NCI-H1694 (cell line): ENCODE measurements around the gene UTP11.
"Not testable (repeated sequence)": the region's sequence is repeated elsewhere in the genome, so short reads cannot be mapped to it uniquely, and the experiment has no call there.

Experiments used
- DNase-seq: peaks from one replicate; lab custom pipeline; 2025; lab: John Stamatoyannopoulos, UW

Gene UTP11, protein sequence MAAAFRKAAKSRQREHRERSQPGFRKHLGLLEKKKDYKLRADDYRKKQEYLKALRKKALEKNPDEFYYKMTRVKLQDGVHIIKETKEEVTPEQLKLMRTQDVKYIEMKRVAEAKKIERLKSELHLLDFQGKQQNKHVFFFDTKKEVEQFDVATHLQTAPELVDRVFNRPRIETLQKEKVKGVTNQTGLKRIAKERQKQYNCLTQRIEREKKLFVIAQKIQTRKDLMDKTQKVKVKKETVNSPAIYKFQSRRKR

DNA sequence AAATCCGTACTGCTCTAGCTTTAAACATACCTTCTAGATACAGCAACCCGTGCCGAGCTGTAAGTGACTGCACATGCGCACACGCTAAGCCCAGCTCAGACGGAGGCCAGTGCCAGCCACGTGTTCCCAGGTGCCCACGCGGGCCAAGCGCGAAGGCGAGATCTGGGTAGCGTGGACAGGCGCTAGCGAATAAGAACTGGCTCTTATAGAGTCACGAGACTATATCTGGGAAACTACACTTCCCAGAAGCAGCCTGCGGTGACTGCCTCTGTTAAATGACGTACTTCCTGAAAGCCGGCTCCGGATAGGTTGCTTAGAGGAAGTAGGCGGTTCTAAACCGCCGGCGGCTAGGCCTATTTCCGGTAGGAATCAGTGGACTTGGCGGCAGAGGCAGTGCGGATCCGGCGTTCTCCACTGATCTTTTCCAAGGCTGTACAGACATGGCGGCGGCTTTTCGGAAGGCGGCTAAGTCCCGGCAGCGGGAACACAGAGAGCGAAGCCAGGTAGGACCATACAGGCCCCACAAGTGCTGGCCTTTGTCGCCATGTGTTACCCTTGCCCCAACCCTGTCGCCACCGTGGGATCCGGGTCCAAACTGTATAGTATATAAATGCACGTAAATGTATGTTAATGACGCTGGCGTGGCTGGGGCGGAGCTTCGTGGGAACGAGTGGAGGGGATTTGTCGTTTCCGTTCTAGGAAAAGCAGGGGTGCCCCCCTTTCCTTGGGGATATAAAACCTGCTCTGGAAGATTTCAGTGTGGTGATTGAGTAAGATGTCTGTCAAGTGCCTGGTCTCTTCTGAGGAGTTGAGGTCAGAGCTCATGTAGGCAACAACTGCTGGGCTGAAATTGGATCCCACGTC, at the start of gene UTP11:
UTP11 (plus strand) TSS at position 372 of the 864 bp plus-strand sequence; CDS start at position 441, 69 bp downstream.
- peak; percentile 97 for DNase-seq

DNA sequence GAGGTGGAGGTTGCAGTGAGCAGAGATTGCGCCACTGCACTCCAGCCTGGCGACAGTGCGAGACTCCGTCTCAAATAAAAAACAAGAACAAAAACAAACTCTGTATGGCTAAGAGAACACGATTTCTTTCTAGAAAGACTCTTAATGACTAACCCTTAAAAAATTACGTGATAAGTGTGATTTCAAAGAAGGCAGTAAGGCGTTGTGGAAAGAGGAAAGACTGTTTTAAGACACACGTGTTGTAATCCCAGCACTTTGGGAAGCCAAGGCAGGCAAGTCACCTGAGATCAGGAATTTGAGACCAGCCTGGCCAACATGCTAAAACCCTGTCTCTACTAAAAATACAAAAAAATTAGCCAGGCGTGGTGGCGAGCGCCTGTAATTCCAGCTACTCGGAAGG, 48.4 kb upstream of the UTP11 start:
- DNase-seq: not testable (repeated sequence)

DNA sequence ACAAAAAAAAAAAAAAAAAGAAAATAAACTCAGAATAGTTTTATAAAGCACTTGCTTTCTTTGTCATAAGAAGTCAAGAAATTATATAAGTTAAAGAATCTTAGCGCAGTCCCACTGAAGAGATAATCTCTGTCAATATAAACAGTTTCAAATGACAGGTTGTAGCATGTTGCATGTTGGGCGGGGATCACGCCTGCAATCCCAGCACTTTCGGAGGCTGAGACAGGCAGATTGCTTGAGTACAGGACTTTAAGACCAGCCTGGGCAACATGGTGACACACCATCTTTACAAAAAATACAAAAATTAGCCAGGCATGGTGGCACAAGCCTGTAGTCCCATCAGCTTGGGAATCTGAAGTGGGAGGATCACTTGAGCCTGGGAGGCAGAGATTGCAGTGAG, 47.2 kb upstream of the UTP11 start:
- no peak for DNase-seq

DNA sequence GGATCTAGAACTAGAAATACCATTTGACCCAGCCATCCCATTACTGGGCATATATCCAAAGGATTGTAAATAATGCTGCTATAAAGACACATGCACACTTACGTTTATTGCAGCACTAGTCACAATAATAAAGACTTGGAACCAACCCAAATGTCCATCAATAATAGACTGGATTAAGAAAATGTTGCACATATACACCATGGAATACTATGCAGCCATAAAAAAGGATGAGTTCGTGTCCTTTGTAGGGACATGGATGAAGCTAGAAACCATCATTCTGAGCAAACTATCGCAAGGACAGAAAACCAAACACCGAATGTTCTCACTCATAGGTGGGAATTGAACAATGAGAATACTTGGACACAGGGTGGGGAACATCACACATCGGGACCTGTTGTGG, 38.9 kb upstream of the UTP11 start:
- DNase-seq: not testable (repeated sequence)

DNA sequence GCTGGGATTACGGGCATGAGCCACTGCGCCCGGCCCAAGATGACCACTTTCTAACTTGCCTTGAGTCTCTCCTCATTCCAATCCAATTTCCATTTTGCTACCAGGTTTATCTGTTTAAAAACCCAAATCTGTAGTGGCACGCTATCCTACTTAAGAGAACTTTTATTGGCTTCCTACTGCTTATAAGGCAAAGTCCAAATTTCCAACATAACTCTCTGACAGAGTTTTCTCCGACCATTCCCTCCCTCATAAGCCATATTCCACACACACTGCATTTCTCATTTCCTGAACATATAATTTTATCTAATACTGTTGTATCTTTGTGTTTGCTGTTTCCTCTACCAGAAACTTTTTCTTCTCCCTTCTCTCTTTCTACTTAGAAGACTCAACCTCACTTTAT, 38.0 kb upstream of the UTP11 start:
- no peak for DNase-seq

DNA sequence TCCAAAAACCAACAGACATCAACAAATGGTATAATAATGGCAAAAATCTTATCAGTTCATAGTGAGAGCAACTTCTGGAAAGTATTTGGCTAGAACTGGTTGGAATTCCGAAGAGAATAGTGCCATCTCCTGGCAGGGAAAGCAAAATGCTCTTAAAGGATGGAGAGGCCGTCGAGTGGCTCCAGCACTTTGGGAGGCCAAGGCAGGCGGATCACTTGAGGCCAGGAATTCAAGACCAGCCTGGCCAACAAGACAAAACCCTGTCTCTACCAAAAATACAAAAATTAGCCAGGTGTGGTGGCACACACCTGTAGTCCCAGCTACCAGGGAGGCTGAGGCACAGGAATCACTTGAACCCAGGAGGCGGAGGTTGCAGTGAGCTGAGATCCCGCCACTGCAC, 37.5 kb upstream of the UTP11 start:
- DNase-seq: peak; percentile 32

DNA sequence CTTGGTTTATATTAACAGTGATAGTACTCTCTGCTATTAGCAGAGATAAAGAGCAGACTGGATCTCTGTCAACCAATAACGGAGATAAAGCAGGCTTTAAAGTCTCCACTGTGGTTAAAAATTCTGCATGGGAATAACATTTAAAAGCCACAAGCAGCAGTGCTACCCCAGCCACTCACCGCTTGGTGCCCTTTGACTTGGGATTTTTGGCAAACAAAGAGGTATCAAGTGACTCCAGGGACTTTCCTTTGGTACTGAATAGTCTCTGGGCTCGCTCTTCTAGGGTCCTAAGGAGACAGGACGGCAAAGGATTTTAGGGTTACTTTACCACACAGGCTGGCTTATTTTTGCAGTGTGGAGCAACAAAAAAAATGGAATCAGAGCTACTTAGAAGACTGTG, 34.0 kb upstream of the UTP11 start:
- no peak for DNase-seq

DNA sequence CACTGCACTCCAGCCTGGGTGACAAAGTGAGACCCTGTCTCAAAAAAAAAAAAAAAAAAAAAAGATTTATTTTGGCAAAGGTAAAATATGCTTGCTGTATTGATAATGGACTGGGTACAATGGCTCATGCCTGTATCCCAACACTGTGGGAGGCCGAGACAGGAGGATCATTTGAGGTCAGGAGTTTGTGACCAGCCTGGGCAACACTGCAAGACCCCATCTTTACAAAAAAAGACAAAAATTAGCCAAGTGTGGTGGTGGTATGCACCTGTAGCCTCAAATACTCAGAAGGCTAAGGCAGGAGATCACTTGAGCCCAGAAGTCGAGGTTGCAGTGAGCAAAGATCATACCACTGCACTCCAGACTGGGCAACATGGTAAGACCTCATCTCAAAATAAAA, 29.0 kb upstream of the UTP11 start:
- no peak for DNase-seq

DNA sequence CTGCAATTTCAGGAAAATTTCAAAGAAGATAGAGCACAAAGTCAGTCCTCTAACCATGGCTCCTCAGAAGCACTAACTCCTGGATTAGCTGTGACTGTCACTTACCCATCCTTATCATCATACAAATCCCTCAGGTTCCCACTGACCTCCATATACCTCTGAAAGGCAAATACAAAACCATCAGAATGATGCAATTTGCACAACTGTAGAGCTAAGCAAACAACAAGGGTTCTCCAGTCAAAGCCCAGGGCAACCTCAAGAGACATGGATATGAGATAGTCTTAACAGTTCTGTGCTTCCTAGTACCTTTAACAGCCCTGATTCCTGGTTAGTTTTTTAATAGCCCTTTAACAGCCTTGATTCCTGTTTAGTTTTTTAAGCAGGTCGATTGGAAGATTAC, 24.9 kb upstream of the UTP11 start:
- DNase-seq: no peak

DNA sequence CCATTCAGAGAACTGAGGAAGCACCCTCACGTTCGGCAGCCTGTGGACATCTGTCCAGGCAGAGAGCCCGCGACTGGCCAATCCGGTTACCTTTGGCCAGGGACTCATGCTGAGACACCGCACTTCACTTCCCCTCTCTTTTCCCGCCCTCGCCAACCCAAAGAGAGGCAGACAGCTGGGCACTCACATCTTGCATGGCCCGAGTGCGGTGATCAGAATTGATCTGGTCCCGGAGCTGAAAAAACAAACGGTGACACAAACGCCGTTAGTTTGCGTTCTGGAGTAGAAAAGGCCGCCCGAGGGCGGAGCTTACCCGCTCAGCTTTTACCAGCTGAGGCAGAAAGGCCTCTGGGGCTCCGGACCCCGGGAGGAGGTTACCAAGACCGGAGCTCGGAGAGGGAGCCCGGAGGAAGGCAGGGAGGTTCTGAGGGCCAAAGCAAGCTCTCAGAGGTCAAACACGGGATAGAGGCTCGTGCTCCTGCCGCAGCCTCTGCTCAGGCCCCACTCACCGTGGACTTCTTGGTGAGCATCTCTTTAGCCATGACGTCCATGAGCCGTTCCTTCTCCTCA, 23.1 kb upstream of the UTP11 start:
- no peak for DNase-seq

DNA sequence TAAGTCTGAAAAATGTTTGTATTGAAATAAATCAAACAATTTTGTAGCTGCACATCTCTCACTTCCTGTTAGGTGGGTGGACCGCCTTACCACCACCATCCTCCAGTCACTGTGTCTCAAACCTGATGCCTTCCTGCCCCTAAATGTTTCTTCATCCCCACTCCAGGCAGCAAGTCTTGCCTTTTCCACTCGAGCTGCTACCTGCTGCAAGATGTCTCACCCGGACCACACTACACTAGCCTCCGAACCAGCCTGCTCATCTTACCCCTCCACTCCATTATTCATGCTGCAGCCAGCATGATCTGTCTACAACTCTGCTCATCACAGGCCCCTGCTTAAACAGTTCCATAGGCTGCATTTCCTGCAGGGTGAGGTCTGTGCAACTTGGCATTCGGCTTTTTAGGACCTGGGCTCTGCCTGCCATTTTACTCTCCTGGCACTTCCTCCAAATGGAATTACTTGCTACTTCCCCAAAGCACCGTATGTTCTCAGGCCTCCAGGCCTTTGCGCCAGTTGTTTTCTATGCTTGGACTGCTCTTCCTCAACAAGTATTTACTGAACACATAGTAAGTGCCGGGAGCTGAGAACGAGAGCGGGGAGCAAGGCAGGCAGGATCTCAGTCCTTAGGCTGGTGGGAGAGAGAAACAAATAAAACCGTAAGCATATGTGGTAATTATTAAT, 17.5 kb upstream of the UTP11 start:
- no peak for DNase-seq

DNA sequence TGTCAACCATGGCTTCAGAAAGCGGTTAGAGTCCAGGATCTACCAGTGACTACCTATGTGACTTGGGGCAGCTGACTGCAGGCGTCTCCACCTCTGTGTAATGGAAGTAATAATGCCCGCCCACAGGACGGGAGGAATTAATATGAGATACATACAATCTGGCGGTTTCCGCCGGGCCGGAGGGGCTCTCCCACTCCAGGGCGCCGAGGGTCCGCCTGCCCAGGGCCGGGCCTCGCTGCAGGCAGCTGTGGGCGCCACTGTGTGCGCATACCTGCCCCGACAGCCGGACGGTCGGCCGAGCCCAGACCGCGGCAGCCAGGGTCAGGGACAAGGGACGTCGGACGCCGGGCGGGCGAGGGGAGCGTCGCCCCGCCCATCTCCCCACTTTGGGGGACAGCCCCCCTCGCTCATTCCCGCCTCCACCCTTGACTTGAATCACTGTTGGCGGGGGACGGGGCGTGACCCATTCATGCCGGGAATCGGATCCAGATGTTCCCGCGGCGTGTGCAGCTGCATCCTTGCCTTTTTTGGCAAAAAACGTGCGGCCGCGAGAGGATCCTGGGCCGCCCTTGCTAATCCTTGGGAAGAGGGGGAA, 16.7 kb upstream of the UTP11 start:
- DNase-seq: no peak

DNA sequence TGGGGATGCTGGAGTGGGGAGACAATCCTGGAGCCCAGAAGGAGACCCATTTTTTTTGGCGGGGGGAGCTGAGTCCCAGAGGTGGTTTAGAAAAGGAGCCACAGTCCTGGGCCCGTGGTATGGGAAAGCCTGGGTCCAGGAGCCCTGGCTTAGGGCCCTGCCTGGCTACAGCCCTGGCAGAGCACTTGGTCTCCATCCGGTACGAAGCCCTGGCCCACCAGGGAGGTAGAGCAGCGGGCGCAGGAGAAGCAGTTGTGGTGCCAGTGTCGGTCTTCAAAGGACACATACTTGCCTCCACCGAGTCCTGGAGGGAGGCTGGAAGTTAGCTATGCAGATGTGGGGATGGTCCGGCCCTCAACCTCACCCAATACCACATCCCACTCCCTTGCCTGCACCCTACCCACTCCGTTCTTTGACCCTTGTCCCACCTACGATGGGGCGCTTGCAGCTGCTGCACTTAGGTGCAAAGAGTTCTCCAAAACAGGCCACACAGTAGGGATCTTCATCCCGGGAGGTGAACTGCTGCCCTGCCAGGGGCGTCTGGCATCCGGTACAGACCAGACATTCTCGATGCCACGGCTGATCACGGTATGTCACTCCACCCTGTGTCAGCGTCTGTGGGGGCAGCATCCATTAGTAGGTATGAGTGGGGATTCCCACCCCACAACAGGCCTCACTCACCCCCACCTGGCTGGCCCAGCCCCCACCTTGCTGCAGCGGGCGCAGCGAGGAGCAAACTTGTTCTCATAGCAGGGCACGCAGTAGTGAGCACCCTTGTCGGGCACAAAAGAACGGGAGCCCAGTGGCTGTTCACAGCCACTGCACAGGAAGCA, 15.1 kb upstream of the UTP11 start:
- DNase-seq: no peak

DNA sequence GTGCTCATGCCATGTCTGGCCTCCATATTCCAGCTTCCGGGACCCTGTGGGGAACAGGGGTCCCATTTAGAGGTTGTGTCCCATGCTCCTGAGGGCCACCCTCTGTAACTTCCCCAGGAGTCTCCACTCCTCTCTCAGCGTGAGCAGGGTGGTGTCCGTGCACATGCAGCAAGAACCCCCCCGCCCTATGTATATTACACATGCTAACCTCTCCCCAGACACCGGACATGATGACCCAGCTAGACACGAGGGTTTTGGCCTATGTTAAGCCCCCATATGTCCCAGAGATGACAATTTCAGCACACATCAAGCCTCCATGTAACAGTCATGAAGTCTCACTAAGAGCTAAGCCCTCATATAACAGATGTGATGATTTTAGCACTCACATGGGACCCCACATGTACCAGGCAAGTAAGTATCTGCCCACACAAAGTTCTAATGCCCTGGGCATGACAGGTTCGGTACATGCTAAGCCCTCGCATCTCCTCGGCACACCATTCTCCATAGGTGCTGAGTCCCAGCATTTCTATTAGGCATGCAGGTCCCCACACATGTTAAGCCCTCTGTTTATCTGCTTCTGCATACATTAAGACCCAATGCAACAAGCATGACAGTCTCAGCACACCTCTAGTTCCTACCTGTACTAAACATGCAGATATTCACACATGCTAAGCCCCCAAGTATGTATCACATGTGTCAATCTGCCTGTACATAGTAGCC, 14.3 kb upstream of the UTP11 start:
- no peak for DNase-seq

DNA sequence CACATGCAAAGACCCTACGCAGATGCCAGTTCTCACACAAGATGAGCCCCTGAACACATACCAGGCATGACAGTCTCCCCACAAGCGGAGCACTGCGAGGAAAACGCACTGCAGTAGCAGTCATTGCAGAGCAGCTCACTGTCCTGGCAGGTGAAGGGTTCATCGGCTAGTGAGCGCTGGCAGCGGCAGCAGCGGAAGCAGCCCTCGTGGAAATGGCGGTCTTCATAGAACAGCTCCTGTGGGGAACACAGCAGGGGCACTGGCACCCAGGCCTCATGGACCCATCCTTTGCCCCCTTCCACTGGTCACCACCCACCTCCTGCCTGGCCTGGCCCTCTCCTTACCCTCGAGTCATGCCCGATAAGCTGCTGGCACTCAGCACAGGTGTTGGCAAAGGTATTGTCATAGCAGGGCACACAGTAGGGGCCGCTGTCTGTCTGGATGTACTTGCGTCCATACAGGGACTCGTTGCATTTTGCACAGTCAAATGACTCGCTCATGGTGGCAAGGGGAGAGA, 13.6 kb upstream of the UTP11 start:
- no peak for DNase-seq

DNA sequence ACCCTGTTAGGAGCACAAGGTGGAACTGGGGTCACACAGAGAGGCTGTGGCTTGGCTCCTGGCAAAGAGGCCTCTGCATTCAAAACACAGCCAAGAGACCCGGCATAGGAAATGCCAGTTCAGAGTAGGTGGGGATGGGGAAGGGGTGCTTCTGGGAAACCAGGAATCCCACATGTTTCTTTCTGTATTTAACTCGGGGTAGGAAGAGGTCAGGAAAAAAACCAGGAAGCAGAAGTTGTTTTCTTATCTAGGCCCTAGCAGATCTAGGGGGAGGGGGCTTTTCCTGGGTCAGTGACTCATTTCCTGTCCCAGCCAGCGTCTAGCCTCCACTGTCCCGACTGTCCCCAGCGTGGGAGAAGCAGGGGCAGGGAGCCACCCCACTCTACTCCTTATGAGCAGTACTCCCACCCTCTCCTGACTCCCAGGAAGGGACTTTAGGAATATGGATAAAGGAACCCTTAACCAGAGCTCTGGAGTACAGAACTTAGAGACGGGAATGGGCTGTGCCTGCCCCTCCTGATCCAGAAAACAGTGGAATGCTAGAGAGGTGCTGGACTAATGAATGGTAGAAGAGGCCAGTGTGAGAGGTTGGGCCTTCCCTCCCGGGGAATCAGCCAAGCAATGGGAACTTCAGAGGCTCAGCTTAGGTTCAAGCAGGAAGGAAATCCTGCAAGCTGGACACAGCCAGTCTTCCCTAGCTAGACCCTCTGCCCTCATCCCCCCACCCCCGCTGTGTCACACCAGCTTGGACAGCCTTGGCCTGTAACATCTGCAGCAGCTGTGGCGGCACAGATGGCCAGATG, 12.9 kb upstream of the UTP11 start:
- no peak for DNase-seq

DNA sequence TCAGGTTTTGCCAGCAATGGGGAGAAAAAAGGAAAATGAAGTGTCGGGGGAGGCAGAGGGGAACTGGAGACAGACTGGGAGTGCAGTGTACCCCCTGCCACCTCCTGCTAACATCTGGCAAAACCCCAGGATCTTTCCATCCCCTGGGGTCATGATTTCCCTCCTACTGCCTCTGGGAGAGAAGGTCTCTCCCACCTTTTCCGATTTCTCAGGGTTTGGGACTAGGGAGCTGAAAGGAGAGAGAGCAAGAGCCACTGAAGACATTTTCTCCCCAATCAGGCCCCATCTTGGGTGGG, 12.4 kb upstream of the UTP11 start:
- DNase-seq: no peak

DNA sequence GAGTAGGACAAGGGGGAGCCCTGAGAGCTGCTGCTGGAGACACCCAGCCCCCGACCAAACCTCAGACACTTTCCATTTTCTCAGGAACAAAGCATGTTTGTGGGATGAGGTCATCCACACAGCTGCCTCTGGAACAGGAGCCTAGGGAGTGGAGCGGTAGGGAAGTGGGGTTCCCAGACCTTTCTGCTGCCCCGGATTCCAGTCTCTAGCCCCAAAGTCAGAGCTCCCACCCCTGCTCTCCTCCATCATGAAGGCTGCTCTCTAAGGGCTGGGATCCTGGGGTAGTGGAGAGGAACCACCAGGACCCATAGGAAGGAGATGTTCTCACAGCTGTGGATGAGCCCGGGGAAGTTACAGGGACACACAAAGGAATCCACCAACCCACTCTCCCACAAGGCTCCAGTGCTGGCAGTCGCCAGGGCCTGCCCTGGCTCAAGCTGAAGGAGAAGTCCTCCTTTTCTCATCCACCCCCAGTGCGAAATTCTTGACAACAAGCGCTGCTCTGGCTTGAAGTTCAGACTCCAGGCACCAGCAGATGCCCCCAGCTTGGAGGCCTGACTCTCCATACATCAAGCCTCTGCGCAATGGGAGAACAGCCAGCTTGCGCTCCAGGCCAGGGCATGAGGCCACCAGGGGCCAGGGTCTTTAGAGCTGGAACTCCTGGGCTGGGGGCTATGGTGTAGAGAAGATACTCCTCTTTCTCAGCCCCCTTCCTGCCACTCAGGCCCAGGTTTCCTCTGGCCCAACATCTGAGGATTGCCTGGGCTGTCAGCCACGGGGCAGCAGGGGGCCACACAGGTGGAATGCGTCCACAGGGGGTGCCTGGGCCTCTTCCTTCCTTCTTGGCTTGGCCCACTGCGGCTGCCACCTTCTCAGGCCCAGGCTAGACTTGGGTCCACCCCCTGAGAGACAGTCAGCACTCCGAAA, 11.7 kb upstream of the UTP11 start:
- DNase-seq: no peak
